DND-41 (cell line): ENCODE results near the gene STRN4.

Experiments used
- EZH2 ChIP-seq: IDR thresholded peaks from 3 replicates; pipeline ENCODE4 v1.6.1; 2012; ENCODE audit warnings: borderline replicate concordance, low read depth, mild to moderate bottlenecking, moderate library complexity, low read length, inconsistent platforms; ENCODE audit not compliant: severe bottlenecking
- TF ChIP-seq, protein P1 (sequence below): IDR thresholded peaks from 2 replicates; pipeline ENCODE4 v1.5.1; 2012; ENCODE audit warnings: borderline replicate concordance, low read length, moderate library complexity, mild to moderate bottlenecking; ENCODE audit not compliant: poor library complexity, severe bottlenecking; ENCODE audit errors: extremely low read depth

DNA sequence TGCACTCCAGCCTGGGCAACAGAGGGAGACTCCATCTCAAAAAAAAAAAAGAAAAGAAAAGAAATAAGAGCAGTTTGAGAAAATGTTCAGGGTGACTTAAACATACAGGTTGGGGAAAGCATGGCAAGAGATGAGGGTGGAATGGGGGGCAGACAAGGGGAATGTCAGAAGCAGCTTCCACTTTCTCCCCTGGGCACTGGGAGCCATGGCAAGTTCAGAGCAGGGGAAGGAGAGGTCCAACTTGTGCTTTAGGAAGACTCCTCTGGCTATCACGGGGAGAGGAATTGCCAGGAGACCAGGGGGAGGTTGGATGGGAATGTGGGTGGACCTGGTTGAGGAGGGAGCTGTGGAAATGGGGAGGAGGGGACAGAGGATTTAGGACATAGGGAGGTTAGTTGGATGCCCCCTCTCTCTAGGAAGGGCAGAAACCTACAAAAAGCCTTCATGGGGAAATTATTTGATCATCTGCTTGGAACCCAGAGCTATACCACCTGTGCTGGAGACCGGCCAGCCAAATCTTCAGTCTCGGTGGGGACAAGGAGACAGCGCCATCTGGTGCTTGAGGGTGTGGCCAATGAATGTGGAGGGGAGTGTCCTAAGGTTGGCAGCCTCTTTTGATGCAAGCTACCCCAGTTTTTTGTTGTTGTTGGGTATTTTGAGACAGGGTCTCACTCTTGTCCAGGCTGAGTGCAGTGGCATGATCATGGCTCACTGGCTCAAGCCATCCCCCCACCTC lies 7.3 kb upstream of the STRN4 start:
- TF ChIP-seq, protein P1, sequence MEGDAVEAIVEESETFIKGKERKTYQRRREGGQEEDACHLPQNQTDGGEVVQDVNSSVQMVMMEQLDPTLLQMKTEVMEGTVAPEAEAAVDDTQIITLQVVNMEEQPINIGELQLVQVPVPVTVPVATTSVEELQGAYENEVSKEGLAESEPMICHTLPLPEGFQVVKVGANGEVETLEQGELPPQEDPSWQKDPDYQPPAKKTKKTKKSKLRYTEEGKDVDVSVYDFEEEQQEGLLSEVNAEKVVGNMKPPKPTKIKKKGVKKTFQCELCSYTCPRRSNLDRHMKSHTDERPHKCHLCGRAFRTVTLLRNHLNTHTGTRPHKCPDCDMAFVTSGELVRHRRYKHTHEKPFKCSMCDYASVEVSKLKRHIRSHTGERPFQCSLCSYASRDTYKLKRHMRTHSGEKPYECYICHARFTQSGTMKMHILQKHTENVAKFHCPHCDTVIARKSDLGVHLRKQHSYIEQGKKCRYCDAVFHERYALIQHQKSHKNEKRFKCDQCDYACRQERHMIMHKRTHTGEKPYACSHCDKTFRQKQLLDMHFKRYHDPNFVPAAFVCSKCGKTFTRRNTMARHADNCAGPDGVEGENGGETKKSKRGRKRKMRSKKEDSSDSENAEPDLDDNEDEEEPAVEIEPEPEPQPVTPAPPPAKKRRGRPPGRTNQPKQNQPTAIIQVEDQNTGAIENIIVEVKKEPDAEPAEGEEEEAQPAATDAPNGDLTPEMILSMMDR = peak; percentile 87
- TF ChIP-seq EZH2 = no peak
